Body of pancreas (tissue), 4 donors: ENCODE measurements around the gene CASKIN2.

Source experiments
- POLR2A ChIP-seq, 3 donors: fragments of 450-650 bp; IDR thresholded peaks; one replicate each; pipeline ENCODE4 v1.6.1; 2016; ENCODE audit warnings: antibody characterized with exemption in 3 of 3, mild to moderate bottlenecking in 2 of 3
- TF ChIP-seq, protein P1 (sequence below), 7 experiments: fragments of 450-650 bp in 4 of 7; fragments of 200-600 bp in 3 of 7; sonication (generic) in 3 of 7; IDR thresholded peaks; one replicate each; pipeline ENCODE4 v1.5.1; 2016 to 2019; ENCODE audit warnings: antibody characterized with exemption in 7 of 7

DNA sequence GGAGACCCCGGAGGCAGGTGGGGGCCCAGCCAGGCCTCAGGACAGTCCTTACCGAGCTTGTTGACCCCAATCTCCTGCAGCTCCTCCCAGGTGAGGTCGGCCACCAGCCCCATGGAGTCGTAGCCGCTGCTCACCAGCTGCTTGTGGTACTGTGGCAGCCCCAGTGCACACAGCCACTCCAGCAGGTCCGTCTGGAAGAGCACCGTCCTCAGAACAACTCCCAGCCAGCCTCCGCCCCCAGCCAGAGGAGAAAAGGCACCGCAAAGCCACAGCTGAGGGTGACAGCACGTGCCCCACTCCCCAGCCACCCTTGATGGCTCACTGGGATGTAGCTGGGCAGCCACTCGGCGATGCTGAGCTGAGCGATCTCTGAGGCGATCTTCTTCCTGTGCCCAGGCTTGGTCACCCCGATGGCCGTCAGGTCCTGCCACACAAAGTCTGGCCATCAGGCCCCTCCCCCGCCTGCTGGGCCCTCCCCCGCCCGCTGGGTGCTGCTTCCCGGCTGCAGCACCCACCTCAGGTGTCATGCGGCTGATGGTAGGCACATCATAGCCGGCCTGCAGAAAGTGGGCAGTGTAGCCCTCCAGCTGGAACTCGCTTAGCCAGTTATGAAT, 11.9 kb downstream of the CASKIN2 start:
- TF ChIP-seq, protein P1, sequence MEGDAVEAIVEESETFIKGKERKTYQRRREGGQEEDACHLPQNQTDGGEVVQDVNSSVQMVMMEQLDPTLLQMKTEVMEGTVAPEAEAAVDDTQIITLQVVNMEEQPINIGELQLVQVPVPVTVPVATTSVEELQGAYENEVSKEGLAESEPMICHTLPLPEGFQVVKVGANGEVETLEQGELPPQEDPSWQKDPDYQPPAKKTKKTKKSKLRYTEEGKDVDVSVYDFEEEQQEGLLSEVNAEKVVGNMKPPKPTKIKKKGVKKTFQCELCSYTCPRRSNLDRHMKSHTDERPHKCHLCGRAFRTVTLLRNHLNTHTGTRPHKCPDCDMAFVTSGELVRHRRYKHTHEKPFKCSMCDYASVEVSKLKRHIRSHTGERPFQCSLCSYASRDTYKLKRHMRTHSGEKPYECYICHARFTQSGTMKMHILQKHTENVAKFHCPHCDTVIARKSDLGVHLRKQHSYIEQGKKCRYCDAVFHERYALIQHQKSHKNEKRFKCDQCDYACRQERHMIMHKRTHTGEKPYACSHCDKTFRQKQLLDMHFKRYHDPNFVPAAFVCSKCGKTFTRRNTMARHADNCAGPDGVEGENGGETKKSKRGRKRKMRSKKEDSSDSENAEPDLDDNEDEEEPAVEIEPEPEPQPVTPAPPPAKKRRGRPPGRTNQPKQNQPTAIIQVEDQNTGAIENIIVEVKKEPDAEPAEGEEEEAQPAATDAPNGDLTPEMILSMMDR (IDR thresholded peaks at IDR 0.05): no peak
- no peak for TF ChIP-seq POLR2A (IDR thresholded peaks at IDR 0.05)
